IPS-18c (cell line): ENCODE results near the gene ANAPC2.

ENCODE experiments used
- H3K4me3 ChIP-seq: 2 replicates; pipeline ENCODE4 v1.7.0; 2013; ENCODE audit warnings: low read depth, mild to moderate bottlenecking, low read length, moderate library complexity; ENCODE audit not compliant: insufficient read depth
- H3K9me3 ChIP-seq: one replicate; pipeline ENCODE4 v1.6.1; 2013; ENCODE audit warnings: mild to moderate bottlenecking, low read length, moderate library complexity; ENCODE audit not compliant: control insufficient read depth, insufficient read depth

ANAPC2 gene

GRCh38 chr9:137219757-137220316, 31.5 kb upstream of the ANAPC2 start:
- no peak overlapping the region for H3K4me3 ChIP-seq
- peaks cover 4% of the 10 kb centered on the region for H3K9me3 ChIP-seq

GRCh38 chr9:137218754-137219271, 30.5 kb upstream of the ANAPC2 start:
- Histone ChIP-seq H3K4me3 (no peak overlapping the region; the same call in 1 of the 2 replicates), H3K9me3 (peaks cover 4% of the 10 kb centered on the region)

DNA sequence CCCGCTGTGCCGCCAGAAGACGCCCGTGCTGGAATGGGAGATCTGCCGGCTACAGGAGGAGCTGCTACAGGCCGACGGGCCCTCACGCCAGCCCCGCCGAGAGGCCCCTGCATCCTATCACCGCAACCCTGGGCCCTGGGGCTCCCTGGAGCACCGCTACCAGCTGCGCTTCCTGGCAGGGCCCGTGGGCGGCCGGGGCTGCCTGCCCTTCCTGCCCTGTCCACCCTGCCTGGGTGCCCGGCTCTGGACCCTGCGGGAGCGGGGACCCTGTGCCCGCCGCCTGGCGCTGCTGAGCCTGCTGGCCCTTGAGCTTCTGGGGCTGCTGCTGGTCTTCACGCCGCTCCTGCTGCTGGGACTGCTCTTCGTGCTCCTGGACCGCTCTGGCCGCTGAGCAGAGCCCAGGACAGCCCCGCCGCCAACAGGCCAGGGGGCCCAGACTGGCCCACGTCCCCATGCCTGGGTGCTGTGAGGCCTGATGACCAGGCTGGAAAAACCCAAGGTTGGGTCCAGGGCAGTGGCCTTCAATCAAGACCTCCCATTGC, 29.9 kb upstream of the ANAPC2 start:
- H3K9me3 ChIP-seq, result peaks cover 4% of the 10 kb centered on the region
- no peak overlapping the region for H3K4me3 ChIP-seq

GRCh38 chr9:137217276-137218211, 29.2 kb upstream of the ANAPC2 start:
- Histone ChIP-seq H3K4me3 (no peak overlapping the region), H3K9me3 (peaks cover 4% of the 10 kb centered on the region)

GRCh38 chr9:137216188-137216965, 28.0 kb upstream of the ANAPC2 start:
- Histone ChIP-seq H3K9me3 (peaks cover 2% of the 10 kb centered on the region), H3K4me3 (no peak overlapping the region; the same call in 1 of the 2 replicates)

- Histone ChIP-seq H3K9me3 (peaks cover 2% of the 10 kb centered on the region), H3K4me3 (no peak overlapping the region)
Measured at GRCh38 chr9:137215196-137215986, 27.0 kb upstream of the ANAPC2 start.

DNA sequence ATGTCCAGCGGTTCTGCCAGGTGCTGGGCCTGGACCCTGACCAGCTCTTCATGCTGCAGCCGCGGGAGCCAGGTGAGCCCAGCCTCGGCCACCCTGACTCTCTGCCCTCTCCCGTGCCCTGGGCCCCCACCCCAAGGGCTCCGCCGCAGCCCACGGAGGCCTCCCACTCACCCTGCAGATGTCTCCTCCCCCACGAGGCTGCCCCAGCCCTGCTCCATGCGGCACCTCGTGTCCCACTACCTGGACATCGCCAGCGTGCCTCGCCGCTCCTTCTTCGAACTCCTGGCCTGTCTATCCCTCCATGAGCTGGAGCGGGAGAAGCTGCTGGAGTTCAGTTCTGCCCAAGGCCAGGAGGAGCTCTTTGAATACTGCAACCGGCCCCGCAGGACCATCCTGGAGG, 26.3 kb upstream of the ANAPC2 start:
- peaks cover 2% of the 10 kb centered on the region for H3K9me3 ChIP-seq
- H3K4me3 ChIP-seq, result no peak overlapping the region

GRCh38 chr9:137213160-137214060, 25.1 kb upstream of the ANAPC2 start:
- Histone ChIP-seq H3K4me3 (no peak overlapping the region; the same call in 1 of the 2 replicates), H3K9me3 (peaks cover 2% of the 10 kb centered on the region)

- H3K9me3 ChIP-seq, result peaks cover 2% of the 10 kb centered on the region
- no peak overlapping the region for H3K4me3 ChIP-seq
Measured at GRCh38 chr9:137212520-137212919, 24.2 kb upstream of the ANAPC2 start.

- Histone ChIP-seq H3K9me3 (peaks cover 2% of the 10 kb centered on the region), H3K4me3 (no peak overlapping the region)
Measured at GRCh38 chr9:137211532-137211931, 23.2 kb upstream of the ANAPC2 start.

DNA sequence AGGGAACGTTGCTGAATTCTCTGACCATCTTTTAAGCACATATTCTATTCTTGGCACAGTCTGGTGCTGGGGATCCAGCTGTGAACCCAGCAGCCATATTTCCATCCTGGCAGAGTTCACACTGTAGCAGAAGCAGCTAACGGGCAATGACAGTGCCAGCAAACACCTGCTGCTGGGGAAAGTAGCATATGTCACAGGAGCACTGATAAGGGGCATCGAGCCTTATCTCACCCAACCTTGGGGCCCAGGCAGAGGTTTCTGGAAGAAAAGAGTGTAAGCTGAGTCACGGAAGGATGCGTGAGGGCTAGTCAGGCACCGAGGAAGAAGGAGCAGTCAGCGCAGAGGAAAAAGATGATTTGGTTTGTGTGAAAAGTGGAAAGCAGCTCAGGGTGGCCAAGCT, 18.2 kb upstream of the ANAPC2 start:
- Histone ChIP-seq H3K4me3 (peak overlapping the region; percentile 68), H3K9me3 (no peaks in the 10 kb centered on the region)

DNA sequence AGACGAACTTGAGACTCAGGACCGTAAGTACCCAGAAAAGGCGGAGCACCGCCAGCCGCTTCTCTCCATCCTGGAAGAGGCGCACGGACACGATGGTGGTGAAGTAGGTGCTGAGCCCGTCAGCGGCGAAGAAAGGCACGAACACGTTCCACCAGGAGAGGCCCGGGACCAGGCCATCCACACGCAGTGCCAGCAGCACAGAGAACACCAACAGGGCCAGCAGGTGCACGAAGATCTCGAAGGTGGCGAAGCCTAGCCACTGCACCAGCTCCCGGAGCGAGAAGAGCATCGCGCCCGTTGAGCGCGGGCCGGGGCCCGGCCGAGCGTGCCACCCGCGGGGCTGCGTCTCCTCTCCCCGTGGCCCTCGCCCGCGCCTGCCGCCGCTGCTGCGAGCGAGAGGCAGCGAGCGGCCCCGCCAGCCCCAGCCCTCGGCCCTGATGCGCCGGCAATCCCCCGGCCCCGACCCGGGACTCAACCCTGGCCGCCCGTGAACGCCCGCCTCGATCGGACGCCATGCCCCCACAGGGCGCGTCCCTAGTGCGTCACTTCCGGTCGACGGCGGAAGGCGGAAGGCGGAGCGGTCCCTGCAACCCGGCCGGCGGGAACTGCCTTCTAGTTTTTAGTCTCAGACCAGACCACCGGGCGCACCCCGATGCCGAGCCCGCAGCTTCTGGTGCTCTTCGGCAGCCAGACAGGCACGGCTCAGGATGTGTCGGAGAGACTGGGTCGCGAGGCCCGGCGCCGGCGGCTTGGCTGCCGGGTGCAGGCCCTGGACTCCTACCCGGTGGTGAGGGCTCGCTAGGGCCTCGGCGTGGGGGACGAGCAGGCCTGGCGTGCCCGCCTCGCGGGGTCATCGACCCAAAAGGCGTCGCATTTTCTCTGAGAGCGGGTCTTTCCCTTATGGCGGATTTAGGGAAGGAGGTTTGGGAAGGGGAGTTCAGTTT, 17.0 kb upstream of the ANAPC2 start, which contains the start of the genes NDOR1 and TMEM203:
Gene NDOR1 (plus strand): TSS at position 575 of the 944 bp plus-strand sequence. CDS start 78 bp downstream, at position 653.
Gene TMEM203 (minus strand): TSS at position 523 of the 944 bp plus-strand sequence. CDS start 234 bp downstream, at position 289.
- no peaks in the 10 kb centered on the region for H3K9me3 ChIP-seq
- peak within 1 kb of the TSS; percentile 68 for H3K4me3 ChIP-seq

- Histone ChIP-seq H3K4me3 (peak overlapping the region; percentile 68), H3K9me3 (no peaks in the 10 kb centered on the region)
Measured at GRCh38 chr9:137204731-137205125, 16.4 kb upstream of the ANAPC2 start.

- Histone ChIP-seq H3K9me3 (no peaks in the 10 kb centered on the region), H3K4me3 (no peak overlapping the region)
Measured at GRCh38 chr9:137202966-137203365, 14.6 kb upstream of the ANAPC2 start.
